Measurements from ENCODE around the gene MINDY2.

GRCh38 chr15:58830556-58830955 lies 59.5 kb downstream of the MINDY2 start:
- TF ChIP-seq MAX (IDR thresholded peaks at IDR 0.05): no peak
- TF ChIP-seq POLR2A (IDR thresholded peaks at IDR 0.05; ENCODE audit: borderline replicate concordance, extremely low read depth, insufficient read depth, insufficient read length): no peak
- no peak for TF ChIP-seq CBX3 (IDR thresholded peaks at IDR 0.05; ENCODE audit: low read depth)
- no peak for TF ChIP-seq CTCF (IDR thresholded peaks at IDR 0.05 in 2 of 3, conservative IDR thresholded peaks at IDR 0.05 in 1 of 3; ENCODE audit: borderline replicate concordance in 1 of 3, insufficient read depth in 1 of 3, low read depth in 2 of 3, low read length in 2 of 3)
- no peak for TF ChIP-seq EZH2 (IDR thresholded peaks at IDR 0.05)
- no peak for TF ChIP-seq RAD21 (IDR thresholded peaks at IDR 0.05; ENCODE audit: low read depth)
- TF ChIP-seq TCF7L2 (IDR thresholded peaks at IDR 0.05; ENCODE audit: borderline replicate concordance, extremely low read depth, insufficient read depth, insufficient read length): no peak
- TF ChIP-seq YY1 (IDR thresholded peaks at IDR 0.05; ENCODE audit: extremely low read depth, insufficient replicate concordance, low read depth, low read length): no peak
